H1 (cell line): ENCODE measurements around the gene GPR45. TPM values are rescaled to one million over a fixed set of nuclear protein-coding genes. Genes with fewer than 3 reads are reported as not detected.

ENCODE experiments used
- ATF2 ChIP-seq: IDR thresholded peaks from 2 replicates; pipeline ENCODE4 v1.6.1; 2012; ENCODE audit warnings: low read length, inconsistent platforms
- CHD7 ChIP-seq: fragments of 300-600 bp; sonication (generic); IDR thresholded peaks from 2 replicates; pipeline ENCODE4 v1.7.1; 2012; ENCODE audit warnings: low read length, moderate library complexity, mild to moderate bottlenecking, inconsistent platforms; ENCODE audit not compliant: insufficient replicate concordance
- EP300 ChIP-seq, 2 experiments: IDR thresholded peaks; 1 replicate in 1 of 2; 2 replicates in 1 of 2; pipeline ENCODE4 v1.6.1; 2011 to 2012; ENCODE audit warnings: low read depth in 2 of 2, low read length in 2 of 2, mild to moderate bottlenecking in 2 of 2, borderline replicate concordance in 1 of 2, inconsistent platforms in 1 of 2, moderate library complexity in 1 of 2
- FOSL1 ChIP-seq: IDR thresholded peaks from 2 replicates; pipeline ENCODE4 v1.6.1; 2011; ENCODE audit warnings: mild to moderate bottlenecking, low read depth, low read length, moderate library complexity; ENCODE audit not compliant: insufficient read depth
- NANOG ChIP-seq: IDR thresholded peaks from 2 replicates; pipeline ENCODE4 v1.6.1; 2011; ENCODE audit warnings: low read length, low read depth, mild to moderate bottlenecking, inconsistent platforms; ENCODE audit not compliant: insufficient read depth, poor library complexity, severe bottlenecking
- RBBP5 ChIP-seq: IDR thresholded peaks from 2 replicates; pipeline ENCODE4 v1.7.1; 2012; ENCODE audit warnings: low read depth, mild to moderate bottlenecking, inconsistent platforms, low read length, moderate library complexity, borderline replicate concordance
- RNF2 ChIP-seq: fragments of 200-900, 300-1000 bp; sonication (generic); IDR thresholded peaks from 2 replicates; pipeline ENCODE4 v1.7.1; 2016; ENCODE audit warnings: borderline replicate concordance, low read depth, mild to moderate bottlenecking, antibody characterized with exemption, low read length; ENCODE audit not compliant: poor library complexity, severe bottlenecking; ENCODE audit errors: missing control alignments
- polyA plus RNA-seq, 7 experiments: library from polyadenylated mRNA; depleted of rRNA in 3 of 7; stranded (reverse) in 5 of 7; unstranded in 2 of 7; fragments of >200 nt in 5 of 7; fragments of 200-250 nt in 2 of 7; gene quantifications; 1 replicate in 5 of 7; 2 replicates in 1 of 7; 4 replicates in 1 of 7; pipeline versions ENCODE4 v1.2.1 to v1.2.3, GENCODE V29; 2011 to 2013; ENCODE audit warnings: missing spikeins in 2 of 7, mixed read lengths in 2 of 7
- total RNA-seq: library from RNA; stranded (reverse); fragmentation: NEBNext Ultra II Directional; extraction: Animal tissue kit (Norgen Biotek cat#: 25700); gene quantifications from 2 replicates; pipeline ENCODE4 v1.2.1, GENCODE V29; 2021

The GPR45 gene
- total and polyA plus RNA-seq, 2 of the 8 experiments (the other 6 are each of a cell fraction or from before 2014, with no cell fraction given), result 0.21 TPM; not detected in 1

- TF ChIP-seq CHD7, result no peak
- no peak for TF ChIP-seq NANOG
- TF ChIP-seq EP300 (IDR thresholded peaks at IDR 0.05; ENCODE audit: borderline replicate concordance in 1 of 2, low read depth in 2 of 2, low read length in 2 of 2), result no peak
- TF ChIP-seq FOSL1, result no peak
- no peak for TF ChIP-seq RNF2
- TF ChIP-seq RBBP5, result no peak
- no peak for TF ChIP-seq ATF2
Measured at GRCh38 chr2:105272176-105272575, 30.6 kb downstream of the GPR45 start (continued).
